Activated CD4-positive, alpha-beta T cell treated with anti-CD3 and anti-CD28 coated beads, Interleukin-2, amount 50 U/mL, for 1 hour (primary cell): ENCODE data around the gene TMEM204.

Experiments
- DNase-seq: peaks from one replicate; pipeline ENCODE4 v3.0.0-alpha.2; 2020

Gene TMEM204

DNA sequence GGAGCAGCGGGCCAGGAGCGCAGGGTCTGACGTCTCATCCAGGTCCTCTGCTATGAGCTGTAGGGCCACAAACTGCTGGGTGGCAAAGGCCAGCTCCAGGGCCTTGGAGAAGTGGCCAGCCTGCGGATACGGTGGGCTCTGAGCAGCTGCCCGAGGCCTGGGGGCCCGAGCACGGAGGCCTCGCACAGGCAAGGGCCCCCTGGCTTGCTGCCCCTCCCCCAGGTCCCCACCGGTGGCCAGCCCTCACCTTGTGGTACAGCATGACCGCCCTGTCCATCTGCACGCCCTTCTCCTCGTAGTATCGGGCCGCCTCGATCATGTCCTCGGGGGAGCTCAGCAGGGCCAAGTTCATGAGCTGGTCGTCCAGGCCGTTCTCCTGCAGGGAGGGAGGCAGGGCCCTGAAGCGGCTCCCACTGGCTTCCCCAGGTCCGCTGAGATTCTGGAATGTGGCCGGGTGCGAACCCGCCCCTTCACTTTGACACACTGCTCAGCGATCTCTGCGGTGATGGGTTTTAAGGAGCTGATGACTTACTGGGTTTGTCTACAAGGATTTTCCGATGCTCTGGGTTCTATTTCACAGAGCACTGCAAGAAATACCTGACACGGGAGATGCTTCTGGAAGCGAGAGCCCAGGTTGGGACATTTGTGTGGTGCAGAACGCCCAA, 9.8 kb upstream of the TMEM204 start:
- no peak for DNase-seq

DNA sequence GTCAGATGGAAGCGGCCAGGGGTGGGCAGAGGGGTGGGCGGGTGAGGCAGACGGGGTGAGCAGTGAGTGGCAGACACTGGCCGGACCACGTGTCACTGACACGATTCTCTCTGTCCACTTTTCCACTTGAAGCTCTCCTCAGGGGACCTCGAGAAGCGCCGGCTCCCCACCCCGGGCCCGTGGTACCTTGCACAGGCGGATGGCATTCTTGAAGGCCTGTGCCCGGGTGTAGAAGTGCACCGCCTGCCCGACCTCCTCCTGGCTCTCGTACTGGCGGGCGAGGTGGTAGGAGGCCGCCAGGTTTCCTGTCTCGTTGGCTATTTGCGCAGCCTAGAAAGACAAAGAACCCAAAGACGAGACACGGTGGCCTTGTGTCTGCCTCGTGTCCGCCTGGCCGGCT, 9.1 kb upstream of the TMEM204 start:
- DNase-seq = no peak

DNA sequence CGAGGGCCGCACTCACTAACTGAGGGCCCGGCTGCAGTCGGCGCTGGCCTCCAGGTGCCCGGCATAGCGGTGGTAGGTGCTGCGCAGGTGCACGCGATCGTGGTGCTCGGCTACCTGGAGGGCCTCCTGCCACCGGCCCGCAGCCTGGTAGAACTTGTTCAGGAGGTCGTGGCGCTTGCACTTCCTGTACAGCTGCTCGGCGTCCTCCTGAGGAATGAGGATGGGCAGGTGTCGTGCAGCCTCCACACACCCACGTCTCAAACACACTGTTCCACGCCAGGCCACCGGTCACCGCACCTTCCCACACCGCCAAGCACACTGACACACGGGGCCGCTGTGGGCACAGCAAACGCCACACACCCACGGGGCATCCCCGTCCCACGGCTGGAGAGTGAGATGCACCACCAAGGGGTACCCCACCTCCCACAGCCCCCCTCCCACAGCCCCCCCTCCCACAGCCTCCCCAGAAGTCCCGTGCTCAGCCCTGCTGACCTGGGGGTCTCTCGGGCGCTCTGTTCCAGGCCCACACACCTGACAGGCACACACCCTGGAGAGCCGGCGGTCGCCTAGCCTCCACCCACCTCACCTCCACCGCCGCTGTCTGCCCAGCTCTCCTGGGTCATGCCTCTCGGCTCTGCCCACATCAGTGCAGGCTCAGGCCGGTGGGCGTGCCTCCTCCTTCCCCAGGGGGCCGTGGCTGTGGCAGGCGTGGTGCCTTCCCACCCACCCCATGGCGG, 7.4 kb upstream of the TMEM204 start:
- DNase-seq = peak; percentile 35

DNA sequence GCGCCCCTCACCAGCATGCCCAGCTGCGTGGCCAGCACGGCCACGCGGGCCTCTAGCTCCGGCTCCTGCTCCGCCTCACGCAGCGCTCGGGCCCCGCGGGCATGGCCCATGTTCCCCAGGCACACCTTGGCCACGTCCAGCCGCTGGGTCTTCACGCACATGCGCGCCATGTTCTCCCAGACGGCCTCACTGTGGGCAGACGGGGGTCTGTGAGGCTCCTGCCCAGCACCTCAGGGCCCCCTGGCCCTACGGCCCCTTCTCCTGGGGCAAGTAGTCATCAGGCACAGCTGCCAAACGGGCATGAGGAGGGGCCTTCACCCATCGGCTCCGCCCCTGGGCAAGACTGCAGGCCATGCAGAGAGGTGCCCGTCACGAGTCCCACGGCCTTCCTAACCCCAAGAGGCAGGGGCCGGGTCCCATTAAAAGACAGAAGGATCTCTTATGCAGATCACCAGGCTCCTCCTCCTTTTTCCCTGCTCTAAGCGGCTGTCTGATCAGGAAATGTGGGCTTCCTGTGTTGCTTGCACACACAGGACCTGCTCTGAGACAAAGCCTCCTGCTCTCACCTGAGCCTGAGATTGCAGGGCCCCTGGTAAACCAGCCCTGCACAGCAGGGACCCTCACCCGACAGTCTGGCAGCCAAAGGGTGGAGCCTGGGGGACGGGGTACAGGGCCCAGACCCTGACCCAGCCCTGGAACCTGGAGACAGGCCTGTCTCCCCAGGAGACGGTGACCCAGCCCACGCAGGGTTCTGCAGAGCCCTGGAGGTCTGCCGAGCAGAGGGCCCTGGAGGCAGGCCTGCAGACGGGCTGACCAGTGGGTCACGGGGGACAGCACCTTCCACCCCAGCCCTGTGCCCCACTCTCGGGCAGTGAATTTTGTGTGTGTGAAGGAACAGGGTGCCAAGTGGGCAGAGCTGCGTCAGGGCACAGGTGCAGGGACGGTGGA, 6.6 kb upstream of the TMEM204 start:
- DNase-seq = no peak

DNA sequence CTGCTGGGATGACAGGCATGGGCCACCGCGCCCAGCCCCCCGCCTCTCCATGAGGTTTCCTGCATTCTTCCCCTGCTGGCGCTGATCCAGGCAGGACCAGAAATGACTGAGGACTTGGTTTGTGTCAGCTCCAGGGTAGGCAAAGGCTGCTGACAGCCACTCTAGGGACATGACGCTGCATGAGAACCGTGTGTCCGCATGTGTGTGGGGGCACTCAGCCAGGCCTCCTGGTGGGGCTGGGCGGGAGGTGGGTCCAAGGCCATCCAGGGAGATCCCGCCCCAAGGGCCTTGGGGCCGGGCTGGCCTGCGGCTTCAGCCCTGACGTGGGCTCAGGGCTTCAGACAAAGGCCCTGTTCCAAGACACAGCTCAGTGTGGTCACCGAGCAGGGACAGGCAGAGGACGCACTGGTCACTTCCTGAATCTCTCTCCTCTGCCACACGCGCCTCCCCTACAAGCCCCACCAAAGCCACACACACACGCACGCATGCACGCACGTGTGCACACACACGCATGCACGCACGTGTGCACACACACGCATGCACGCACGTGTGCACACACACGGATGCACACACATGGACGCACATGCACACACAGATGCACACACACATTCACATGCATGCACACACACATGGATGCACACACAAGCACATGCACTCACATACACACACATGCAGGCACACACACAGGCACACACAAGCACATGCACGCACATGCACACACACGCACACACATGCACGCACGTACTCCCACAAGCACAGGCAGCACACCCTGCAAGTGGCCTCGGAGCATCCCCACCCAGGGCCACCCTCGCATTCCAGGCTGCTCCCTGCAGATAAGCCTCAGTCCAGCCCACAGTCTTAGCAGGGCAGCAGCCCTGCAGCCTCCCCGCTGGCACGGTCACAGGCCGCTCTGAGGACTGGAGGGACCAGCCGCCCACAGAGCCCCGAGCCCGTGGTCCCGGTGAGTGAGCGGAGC, 5.3 kb upstream of the TMEM204 start:
- no peak for DNase-seq

DNA sequence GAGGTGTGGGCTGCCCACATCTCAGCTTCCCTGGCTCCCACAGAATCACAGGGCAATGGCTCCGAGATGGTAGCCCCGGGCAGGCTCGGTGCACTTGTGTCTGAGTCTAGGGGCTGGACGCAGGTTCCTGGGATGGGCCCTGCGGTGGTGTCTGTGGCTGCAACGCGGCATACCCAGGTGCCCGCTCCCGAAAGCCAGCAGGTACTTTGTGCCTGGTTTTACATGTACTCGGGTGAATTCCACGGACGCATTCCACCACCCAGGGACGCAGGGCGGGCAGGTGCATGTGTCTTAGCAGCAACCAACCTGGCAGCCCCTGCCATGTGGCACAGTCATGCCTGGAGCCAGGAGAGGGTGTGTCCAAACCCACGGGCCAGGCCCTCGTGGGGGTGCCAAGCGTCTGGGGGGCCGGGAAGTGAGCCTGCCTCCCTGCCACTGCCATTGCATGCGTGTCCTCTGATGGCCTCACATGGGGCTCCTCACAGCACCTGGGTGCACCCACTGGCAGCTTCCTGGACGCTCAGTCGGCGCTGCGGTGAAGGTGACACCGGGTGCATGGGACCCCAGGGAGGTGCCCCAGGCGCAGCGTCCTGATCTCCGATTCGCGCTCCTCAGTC, 4.4 kb upstream of the TMEM204 start:
- DNase-seq = no peak

DNA sequence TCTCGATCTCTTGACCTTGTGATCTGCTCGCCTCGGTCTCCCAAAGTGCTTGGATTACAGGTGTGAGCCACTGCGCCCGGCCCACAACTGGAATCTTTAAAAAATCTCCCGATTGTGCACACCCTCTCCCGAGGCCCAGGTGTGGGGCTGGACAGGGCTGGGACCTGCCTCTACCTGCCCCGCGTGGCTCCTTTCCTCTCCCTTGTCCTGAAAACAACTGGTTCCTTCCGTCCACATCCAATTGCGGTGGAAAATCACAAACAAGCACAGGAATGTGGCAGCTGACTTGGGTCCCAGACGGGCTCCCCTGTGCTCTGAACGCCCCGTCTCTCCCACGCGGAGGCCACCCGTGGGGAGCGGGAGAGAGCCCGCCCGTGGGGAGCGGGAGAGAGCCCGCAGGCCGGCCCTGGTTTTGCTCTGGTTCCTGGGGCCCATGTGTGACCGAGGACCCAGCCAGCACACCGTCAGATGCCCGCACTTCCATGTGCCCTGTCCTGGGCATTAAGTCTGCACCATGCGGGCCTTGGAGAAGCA, 3.0 kb upstream of the TMEM204 start:
- no peak for DNase-seq

DNA sequence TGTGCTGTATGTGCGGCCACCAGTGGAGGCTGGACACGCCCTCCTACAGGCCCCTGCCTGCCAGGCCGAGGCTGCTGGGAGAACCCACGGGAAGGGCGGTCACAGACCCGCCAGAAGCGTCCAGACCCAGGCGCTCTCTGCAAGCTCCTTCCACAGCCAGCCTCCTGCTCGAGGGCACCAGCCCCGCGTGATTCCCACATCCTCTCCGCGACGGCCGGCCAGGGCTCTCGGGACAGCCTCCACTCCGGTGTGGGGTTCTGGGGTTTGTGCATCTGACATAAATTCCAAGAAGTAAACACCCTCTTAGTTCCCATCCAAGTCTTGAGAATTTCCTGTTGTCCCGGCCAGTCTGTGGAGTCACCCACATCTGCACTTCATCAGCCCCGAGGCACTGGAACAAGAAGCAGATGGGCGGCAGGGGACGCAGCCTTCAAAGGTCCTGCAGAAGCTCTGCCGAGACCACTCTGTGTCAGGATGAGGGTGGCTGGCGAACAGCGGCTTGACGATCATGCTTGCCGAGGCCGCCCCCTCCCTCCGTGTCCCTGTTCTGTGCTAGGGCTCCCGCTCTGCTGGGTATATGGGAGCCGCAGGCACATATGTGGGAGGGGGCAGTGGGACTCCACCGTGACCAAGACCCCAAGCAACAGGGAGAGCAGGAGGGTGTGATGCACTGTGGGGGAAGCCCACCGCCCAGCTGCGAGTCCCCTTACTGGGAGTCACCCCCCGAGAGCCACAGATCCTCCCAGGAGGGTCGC, 2.4 kb upstream of the TMEM204 start:
- no peak for DNase-seq

DNA sequence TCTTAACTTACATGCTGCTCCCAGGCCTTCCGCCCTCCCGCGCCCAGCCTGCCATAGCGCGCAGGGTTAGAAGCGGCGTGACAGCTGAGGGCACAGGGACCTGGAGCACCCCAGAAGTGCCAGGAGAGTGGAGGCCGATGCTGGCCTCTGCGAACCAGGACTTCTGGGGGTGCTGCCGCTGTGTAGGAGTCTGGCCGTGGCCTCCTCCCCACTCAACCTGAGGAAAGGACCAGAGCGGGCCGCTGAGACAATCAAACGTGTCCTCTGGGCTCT, 1.9 kb upstream of the TMEM204 start:
- DNase-seq = no peak

DNA sequence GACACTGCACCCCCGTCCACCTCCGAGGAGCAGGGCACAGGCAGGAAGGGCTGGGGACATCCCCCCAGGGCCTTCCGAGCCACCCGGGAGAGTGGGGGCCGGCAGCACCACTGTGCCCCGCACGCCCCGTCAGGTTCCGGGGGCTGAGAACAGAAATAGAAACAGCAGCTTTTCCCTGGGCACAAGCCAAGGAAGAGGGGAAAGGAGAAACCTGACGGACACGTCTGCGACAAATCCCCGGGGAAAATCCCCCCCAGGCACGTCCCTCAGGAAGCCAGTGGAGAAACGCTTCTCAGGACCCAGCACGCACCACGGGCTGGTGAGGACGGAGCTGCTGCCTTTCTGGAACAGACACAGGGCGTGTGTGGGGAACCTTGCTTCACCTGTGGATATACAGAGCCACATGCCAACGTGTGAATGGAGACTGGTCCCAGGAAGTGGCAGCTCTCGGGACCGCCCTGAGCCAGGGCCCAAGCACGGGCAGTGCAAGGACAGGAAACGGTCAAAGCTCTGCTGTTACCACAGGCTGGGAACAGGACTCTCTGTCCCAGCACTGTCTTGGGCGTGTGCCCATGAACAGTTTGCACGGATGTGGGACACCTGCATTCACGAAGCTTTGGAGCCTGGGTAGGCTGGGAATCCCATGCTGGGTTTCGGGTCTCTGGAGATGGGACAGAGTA, 1.2 kb upstream of the TMEM204 start:
- DNase-seq = no peak

DNA sequence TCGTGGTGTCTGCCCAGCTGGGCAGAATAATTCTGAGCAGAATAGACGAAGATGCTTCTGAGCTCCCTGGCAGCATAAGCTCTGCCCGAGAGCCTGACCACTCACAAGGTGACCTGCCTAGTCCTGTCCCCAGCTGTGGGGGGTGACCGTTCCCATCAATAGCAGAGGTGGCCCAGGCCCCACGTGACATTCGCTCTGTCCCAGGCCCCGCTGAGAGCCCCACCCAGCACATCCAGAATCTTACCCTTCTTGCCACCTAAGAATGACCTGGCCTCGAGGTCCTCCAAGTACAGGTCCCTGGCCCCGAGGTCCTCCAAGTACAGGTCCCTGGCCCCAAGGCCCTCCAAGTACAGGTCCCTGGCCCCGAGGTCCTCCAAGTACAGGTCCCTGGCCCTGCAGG, 695 bp upstream of the TMEM204 start:
- DNase-seq = no peak

DNA sequence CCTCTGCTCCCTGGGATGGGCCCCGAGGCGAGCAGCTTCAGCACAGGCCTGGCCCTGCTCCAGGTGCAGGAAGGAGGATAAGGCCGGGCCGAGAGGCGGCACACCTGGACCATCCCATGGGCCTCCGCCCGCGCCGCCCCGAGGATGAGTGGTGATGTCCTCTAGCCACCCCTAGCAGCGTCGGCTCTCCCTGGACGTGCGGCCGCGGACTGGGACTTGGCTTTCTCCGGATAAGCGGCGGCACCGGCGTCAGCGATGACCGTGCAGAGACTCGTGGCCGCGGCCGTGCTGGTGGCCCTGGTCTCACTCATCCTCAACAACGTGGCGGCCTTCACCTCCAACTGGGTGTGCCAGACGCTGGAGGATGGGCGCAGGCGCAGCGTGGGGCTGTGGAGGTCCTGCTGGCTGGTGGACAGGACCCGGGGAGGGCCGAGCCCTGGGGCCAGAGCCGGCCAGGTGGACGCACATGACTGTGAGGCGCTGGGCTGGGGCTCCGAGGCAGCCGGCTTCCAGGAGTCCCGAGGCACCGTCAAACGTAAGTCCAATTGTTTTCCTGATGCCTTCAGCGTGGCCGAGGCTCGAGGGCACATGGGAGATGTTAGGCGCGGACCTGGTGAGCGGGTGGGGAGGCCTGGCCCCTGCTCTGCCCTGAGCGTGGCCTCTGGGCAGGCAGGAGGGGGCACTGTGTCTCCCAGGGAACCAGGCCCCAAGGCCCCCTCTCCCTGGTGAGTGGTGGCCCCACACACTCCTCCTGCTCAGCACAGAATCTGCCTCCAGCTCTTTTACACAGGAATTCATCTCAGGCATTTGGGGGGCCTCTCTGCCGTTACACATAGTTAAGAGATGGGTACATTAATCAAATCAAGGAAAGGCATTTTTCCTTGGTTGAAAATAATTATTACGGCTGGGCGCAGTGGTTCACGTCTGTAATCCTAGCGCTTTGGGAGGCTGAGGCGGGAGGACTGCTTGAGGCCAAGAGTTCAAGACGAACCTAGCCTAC, 855 bp downstream of the TMEM204 start:
- no peak for DNase-seq

DNA sequence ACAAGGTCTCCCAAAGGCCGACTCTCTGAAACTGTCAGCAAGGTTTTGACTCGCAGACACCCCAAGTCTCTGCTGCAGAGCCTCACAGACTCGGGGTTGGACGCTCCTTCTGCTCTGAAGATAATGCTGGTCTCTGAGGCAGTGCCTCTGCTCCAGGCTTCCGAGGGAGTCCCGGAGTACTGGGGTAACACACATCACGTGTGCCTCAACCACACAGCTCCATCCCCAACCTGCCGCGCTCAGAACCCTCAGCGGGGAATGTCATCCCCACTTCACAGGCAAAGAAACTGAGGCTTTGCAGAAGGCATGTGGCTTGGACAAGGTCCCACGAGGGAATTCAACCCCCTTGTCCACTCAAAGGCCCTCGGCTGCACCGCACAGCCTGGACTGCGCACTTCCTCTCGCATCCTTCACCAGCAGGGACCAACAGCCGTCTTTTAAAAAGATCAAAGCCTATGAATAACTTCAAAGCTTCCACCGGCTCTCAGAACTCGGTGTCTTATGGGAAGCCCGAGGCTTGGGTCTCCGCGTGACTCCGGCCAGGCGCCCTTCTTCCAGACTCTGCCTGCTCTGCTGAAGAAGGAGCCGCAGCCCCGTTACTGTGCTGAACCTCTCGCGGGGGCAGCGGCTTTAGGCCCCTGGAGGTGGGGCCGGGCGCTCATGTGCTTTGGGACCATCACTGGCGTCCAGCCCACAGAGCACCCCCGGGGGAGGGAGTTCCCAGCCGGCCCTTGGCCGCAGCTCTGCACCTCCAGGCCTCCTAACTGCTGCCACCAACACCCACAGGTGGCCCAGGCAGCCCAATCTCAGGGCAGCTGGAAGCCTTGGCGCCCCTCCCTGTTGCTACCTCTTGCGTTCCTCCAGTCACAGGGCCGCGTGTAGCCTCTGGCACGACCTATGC, 2.2 kb downstream of the TMEM204 start:
- DNase-seq = no peak

DNA sequence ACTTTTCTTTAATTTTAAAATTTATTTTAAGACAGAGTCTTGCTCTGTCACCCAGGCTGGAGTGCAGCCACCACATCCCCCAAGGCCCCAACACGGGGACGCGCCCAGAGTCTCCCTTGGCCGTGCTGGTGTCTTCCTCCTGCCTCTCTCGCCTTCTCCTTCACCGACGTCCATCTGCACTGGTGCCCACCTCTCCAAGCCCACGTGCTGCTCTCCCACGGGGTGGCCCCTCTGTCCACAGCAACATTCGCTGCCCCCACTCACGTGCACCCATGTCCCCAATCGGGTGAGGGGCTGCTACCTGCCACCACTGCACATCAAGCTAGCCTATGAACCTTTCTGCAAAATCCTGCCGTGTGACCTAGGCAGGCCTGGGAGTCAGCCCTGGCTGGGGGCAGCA, 3.1 kb downstream of the TMEM204 start:
- DNase-seq = no peak

DNA sequence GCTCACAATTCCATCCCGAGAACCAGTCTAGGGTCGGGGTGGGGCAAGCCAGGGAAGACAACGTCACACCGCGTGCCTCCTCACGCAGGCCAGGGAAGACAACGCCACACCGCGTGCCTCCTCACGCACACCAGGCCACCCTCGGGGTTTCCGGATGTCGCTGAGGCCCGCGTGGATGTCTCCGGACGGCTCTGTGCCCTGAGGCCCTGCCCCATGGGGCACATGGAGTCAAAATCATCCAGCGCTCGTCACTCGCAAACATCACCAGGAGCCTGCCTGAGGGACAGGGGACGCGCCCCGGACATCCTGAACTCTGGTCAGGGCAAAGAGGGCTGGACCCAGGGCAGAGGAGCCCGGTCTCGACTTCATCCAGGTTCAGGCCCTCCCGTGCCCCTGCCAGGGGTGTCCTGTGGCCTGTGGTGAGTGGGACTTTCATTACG, 3.7 kb downstream of the TMEM204 start:
- no peak for DNase-seq

DNA sequence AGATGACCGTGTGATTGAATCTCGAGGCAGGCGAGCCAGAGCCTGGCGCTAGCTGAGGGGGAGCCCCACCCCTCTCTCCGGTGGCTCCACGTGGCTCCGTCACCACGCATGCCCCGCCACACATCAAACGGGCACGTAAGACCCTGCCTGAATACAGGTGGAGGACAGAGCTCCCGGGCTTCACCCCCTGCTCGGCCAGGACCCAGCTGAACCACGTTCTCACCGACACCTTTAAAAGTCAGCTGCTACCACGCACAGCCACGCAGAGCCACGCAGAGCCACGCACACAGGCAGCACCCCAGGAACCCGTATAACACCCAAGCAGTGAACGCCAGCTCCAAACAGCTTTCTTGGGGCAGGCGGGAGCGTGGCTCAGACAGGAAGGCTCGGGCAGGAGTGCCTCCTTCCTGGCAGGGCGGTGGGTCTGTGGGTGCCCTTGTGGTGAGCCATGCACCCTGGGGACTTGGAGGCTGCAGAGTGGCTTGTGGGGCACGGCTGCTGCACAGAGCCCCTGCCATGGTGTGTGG, 4.4 kb downstream of the TMEM204 start:
- DNase-seq = peak; percentile 36

DNA sequence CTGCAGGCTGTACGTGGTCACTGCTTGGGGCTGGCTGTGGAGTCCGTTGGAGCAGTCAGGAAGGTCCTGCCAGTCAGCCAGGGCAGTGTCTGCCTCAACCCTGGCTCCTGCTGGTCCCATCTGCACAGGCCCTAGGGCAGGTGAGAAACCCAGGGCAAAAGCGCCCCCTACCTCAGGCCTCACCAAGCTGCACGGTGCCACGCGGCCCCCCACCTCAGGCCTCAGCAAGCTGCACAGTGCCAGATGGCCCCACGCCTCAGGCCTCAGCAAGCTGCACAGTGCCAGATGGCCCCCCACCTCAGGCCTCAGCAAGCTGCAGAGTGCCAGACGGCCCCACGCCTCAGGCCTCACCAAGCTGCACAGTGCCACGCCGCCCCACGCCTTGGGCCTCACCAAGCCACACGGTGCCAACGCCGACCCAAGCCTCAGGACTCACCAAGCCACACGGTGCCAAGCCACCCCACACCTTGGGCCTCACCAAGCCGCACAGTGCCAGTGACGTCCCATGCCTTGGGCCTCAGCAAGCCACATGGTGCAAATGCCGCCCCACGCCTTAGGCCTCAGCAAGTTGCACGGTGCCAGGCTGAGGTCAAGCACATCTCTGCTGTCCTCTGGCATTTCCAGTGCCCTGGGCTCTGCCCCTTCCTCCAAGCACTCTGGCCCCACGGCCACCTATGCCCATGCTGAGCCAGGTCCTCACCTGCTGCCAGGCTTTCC, 5.5 kb downstream of the TMEM204 start:
- DNase-seq = peak; percentile 43
